ENCODE results near the gene ASRGL1.
"Not testable (repeated sequence)": the region's sequence is repeated elsewhere in the genome, so short reads cannot be mapped to it uniquely, and the experiment has no call there.

The ASRGL1 gene

GRCh38 chr11:62340269-62340901, 3.1 kb downstream of the ASRGL1 start:
- Histone ChIP-seq H3K36me3 (replicated peaks; ENCODE audit: insufficient read depth, low read length) (no peaks in the 10 kb centered on the region), H3K4me1 (ENCODE audit: low read length) (no peaks in the 10 kb centered on the region), H3K4me3 (ENCODE audit: low read length) (no peak overlapping the region), H2AFZ (ENCODE audit: low read length) (no peak overlapping the region), H3K27ac (ENCODE audit: low read length) (no peak overlapping the region), H3K9ac (ENCODE audit: low read length) (no peak overlapping the region), H3K4me2 (ENCODE audit: low read depth, low read length) (no peak overlapping the region), H3F3A (ENCODE audit: insufficient read depth, low read length) (no peaks in the 10 kb centered on the region), H3K27me3 (replicated peaks; ENCODE audit: insufficient read depth, low read length) (0 out of 2 replicates have a peak, but pooled peaks cover 6% of the 10 kb centered on the region), H3K79me2 (ENCODE audit: low read length) (no peaks in the 10 kb centered on the region), H3K9me2 (replicated peaks; ENCODE audit: insufficient read depth, low read length) (no peaks in the 10 kb centered on the region), H3K9me3 (replicated peaks; ENCODE audit: insufficient read depth, low read length) (no peaks in the 10 kb centered on the region), H4K20me1 (ENCODE audit: insufficient read depth, low read length) (no peaks in the 10 kb centered on the region)
- peak; percentile 61 for DNase-seq
- TF ChIP-seq CTCF (IDR thresholded peaks at IDR 0.05; ENCODE audit: low read length) (peak; percentile 64), EZH2 (optimal IDR thresholded peaks at IDR 0.05; ENCODE audit: low read depth, low read length) (no peak)

- Histone ChIP-seq H3K9me2 (replicated peaks; ENCODE audit: insufficient read depth, low read length) (no peaks in the 10 kb centered on the region), H2AFZ (ENCODE audit: low read length) (no peak overlapping the region), H3F3A (ENCODE audit: insufficient read depth, low read length) (no peaks in the 10 kb centered on the region), H3K27me3 (replicated peaks; ENCODE audit: insufficient read depth, low read length) (0 out of 2 replicates have a peak, but pooled peaks cover 1% of the 10 kb centered on the region), H3K9me3 (replicated peaks; ENCODE audit: insufficient read depth, low read length) (no peaks in the 10 kb centered on the region), H3K27ac (ENCODE audit: low read length) (peak overlapping the region; percentile 10; the same call in 1 of the 2 replicates), H3K79me2 (ENCODE audit: low read length) (no peaks in the 10 kb centered on the region), H3K36me3 (replicated peaks; ENCODE audit: insufficient read depth, low read length) (no peaks in the 10 kb centered on the region), H3K4me2 (ENCODE audit: low read depth, low read length) (no peak overlapping the region; the same call in 1 of the 2 replicates), H3K9ac (ENCODE audit: low read length) (no peak overlapping the region), H3K4me1 (ENCODE audit: low read length) (no peaks in the 10 kb centered on the region), H3K4me3 (ENCODE audit: low read length) (no peak overlapping the region), H4K20me1 (ENCODE audit: insufficient read depth, low read length) (no peaks in the 10 kb centered on the region)
- no peak for TF ChIP-seq EZH2 (optimal IDR thresholded peaks at IDR 0.05; ENCODE audit: low read depth, low read length)
- TF ChIP-seq EZH2phosphoT487 (IDR thresholded peaks at IDR 0.05; ENCODE audit: low read length) = no peak
- no peak for TF ChIP-seq CTCF (IDR thresholded peaks at IDR 0.05; ENCODE audit: low read length)
- no peak for DNase-seq
Measured at GRCh38 chr11:62341588-62341987, 4.3 kb downstream of the ASRGL1 start.

DNA sequence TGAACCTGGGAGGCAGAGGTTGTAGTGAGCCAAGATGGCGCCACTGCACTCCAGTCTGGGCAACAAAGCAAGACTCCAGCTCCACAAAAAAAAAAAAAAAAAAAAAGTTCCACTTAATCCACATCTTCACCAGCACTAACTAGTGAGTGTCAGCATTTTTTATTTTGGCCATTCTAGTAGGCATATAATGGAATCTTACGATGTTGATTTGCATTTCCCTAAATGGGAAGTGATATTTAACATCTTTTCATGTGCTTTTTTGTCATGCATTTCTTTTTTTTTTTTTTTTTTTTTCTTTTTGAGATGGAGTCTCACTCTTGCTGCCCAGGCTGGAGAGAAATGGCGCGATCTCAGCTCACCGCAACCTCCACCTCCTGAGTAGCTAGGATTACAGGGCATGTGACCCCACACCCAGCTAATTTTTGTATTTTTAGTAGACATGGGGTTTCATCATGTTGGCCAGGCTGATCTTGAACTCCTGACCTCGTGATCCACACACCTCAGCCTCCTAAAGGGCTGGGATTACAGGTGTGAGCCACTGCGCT, 6.5 kb downstream of the ASRGL1 start:
- H3K27ac ChIP-seq (ENCODE audit: low read length); H3K36me3 ChIP-seq (replicated peaks; ENCODE audit: insufficient read depth, low read length); H3F3A ChIP-seq (ENCODE audit: insufficient read depth, low read length); H3K27me3 ChIP-seq (replicated peaks; ENCODE audit: insufficient read depth, low read length); H4K20me1 ChIP-seq (ENCODE audit: insufficient read depth, low read length); DNase-seq; H3K9me3 ChIP-seq (replicated peaks; ENCODE audit: insufficient read depth, low read length); H3K4me3 ChIP-seq (ENCODE audit: low read length); H2AFZ ChIP-seq (ENCODE audit: low read length); H3K79me2 ChIP-seq (ENCODE audit: low read length); H3K9ac ChIP-seq (ENCODE audit: low read length); H3K9me2 ChIP-seq (replicated peaks; ENCODE audit: insufficient read depth, low read length); H3K4me2 ChIP-seq (ENCODE audit: low read depth, low read length); H3K4me1 ChIP-seq (ENCODE audit: low read length): not testable (repeated sequence)

DNA sequence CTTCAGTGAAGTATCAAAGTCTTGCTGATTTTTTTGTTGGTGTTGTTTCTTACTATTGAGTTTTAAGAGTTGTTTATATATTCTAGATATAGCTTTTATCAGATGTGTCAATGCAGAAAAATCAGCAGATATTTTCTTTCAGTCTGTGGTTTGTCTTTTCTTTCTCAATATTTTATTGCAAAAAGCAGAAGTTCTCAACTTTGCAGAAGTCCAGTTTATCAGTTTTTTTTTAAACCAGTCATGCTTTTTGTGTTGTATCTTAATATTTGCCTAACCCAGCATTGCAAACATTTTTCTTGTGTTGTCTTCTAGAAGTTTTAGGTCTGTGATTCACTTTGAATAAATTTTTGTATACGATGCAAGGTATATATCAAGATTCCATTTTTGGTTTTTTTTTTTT, 7.0 kb downstream of the ASRGL1 start:
- H3K4me1 ChIP-seq (ENCODE audit: low read length) = no peaks in the 10 kb centered on the region
- H3K4me3 ChIP-seq (ENCODE audit: low read length) = no peak overlapping the region
- no peaks in the 10 kb centered on the region for H3K27me3 ChIP-seq (replicated peaks; ENCODE audit: insufficient read depth, low read length)
- no peaks in the 10 kb centered on the region for H4K20me1 ChIP-seq (ENCODE audit: insufficient read depth, low read length)
- no peak overlapping the region for H3K9ac ChIP-seq (ENCODE audit: low read length)
- H2AFZ ChIP-seq (ENCODE audit: low read length) = no peak overlapping the region
- H3K4me2 ChIP-seq (ENCODE audit: low read depth, low read length) = no peak overlapping the region
- H3K9me3 ChIP-seq (replicated peaks; ENCODE audit: insufficient read depth, low read length) = no peaks in the 10 kb centered on the region
- no peak for TF ChIP-seq CTCF (IDR thresholded peaks at IDR 0.05; ENCODE audit: low read length)
- no peak for TF ChIP-seq EZH2 (optimal IDR thresholded peaks at IDR 0.05; ENCODE audit: low read depth, low read length)
- TF ChIP-seq EZH2phosphoT487 (IDR thresholded peaks at IDR 0.05; ENCODE audit: low read length) = no peak
- DNase-seq = no peak
- no peaks in the 10 kb centered on the region for H3K9me2 ChIP-seq (replicated peaks; ENCODE audit: insufficient read depth, low read length)
- no peaks in the 10 kb centered on the region for H3K36me3 ChIP-seq (replicated peaks; ENCODE audit: insufficient read depth, low read length)
- no peaks in the 10 kb centered on the region for H3K79me2 ChIP-seq (ENCODE audit: low read length)
- H3K27ac ChIP-seq (ENCODE audit: low read length) = no peak overlapping the region
- no peaks in the 10 kb centered on the region for H3F3A ChIP-seq (ENCODE audit: insufficient read depth, low read length)

All from MM.1S (cell line).